ENCODE measurements around the gene NALF2.

DNA sequence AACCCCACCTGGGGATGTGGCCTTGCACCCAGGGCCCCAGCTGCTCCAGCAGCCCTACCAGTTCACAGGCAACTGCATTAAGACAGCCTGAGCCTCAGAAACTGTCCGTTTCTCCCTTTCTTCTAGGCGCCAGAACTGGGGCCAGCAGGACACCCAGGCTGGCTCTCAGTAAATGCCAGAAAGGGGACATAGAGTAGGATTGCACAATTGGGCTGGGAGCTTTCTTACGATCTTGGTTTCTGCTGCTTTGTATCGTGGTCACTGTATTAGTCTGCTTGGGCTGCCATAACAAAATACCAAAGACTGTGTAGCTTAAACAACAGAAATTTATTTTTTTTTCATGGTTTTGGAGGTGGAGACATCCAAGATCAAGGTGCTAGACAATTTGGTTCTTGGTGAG is 48.4 kb downstream of the NALF2 start:
- TF ChIP-seq, protein P1, sequence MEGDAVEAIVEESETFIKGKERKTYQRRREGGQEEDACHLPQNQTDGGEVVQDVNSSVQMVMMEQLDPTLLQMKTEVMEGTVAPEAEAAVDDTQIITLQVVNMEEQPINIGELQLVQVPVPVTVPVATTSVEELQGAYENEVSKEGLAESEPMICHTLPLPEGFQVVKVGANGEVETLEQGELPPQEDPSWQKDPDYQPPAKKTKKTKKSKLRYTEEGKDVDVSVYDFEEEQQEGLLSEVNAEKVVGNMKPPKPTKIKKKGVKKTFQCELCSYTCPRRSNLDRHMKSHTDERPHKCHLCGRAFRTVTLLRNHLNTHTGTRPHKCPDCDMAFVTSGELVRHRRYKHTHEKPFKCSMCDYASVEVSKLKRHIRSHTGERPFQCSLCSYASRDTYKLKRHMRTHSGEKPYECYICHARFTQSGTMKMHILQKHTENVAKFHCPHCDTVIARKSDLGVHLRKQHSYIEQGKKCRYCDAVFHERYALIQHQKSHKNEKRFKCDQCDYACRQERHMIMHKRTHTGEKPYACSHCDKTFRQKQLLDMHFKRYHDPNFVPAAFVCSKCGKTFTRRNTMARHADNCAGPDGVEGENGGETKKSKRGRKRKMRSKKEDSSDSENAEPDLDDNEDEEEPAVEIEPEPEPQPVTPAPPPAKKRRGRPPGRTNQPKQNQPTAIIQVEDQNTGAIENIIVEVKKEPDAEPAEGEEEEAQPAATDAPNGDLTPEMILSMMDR (IDR thresholded peaks at IDR 0.05; ENCODE audit: insufficient read depth, low read depth, low read length): no peak
- TF ChIP-seq EZH2 (IDR thresholded peaks at IDR 0.05; ENCODE audit: insufficient read depth, low read length): no peak

Measured in astrocyte (in vitro differentiated cells and primary cell).